ENCODE results near the gene OSTF1.
A peak's percentile ranks its signal among the peaks of the same experiment; 100 is the strongest.

Gene OSTF1

GRCh38 chr9:75186767-75187380 lies 98.6 kb downstream of the OSTF1 start:
- no peak overlapping the region for H3K27ac ChIP-seq
- no peak overlapping the region for H3K4me3 ChIP-seq (ENCODE audit: low read depth, low read length)
- in situ Hi-C loops (cut with HindIII; ENCODE audit: low pct_ligation_motif_present, low sequenced_read_pairs) = no loop called here
- H3K27me3 ChIP-seq (replicated peaks) = no peaks in the 10 kb centered on the region
- no peaks in the 10 kb centered on the region for H3K36me3 ChIP-seq (replicated peaks)
- TF ChIP-seq CTCF (IDR thresholded peaks at IDR 0.05; ENCODE audit: low read depth, low read length, missing control alignments) = peak; percentile 57
- DNase-seq = no peak

- in situ Hi-C loops (cut with HindIII; ENCODE audit: low pct_ligation_motif_present, low sequenced_read_pairs) = no loop called here
- Histone ChIP-seq H3K27me3 (replicated peaks) (no peaks in the 10 kb centered on the region), H3K4me3 (ENCODE audit: low read depth, low read length) (no peak overlapping the region), H3K36me3 (replicated peaks) (no peaks in the 10 kb centered on the region), H3K27ac (no peak overlapping the region)
- DNase-seq = no peak
- no peak for TF ChIP-seq CTCF (IDR thresholded peaks at IDR 0.05; ENCODE audit: low read depth, low read length, missing control alignments)
Measured at GRCh38 chr9:75188756-75189155, 100.4 kb downstream of the OSTF1 start.

GRCh38 chr9:75190762-75191161 lies 102.4 kb downstream of the OSTF1 start:
- in situ Hi-C loops (cut with HindIII; ENCODE audit: low pct_ligation_motif_present, low sequenced_read_pairs) = no loop called here
- no peak for TF ChIP-seq CTCF (IDR thresholded peaks at IDR 0.05; ENCODE audit: low read depth, low read length, missing control alignments)
- no peaks in the 10 kb centered on the region for H3K36me3 ChIP-seq (replicated peaks)
- no peak for DNase-seq
- H3K4me3 ChIP-seq (ENCODE audit: low read depth, low read length) = no peak overlapping the region
- no peaks in the 10 kb centered on the region for H3K27me3 ChIP-seq (replicated peaks)
- no peak overlapping the region for H3K27ac ChIP-seq

All from brain microvascular endothelial cell (primary cell).